Immature natural killer cell (primary cell): ENCODE data around the gene C10orf143. TPM values are rescaled to one million over a fixed set of nuclear protein-coding genes. Genes with fewer than 3 reads are reported as not detected.

ENCODE experiments used
- DNase-seq, 3 donors: peaks; one replicate each; pipeline ENCODE4 v3.0.0; 2022; ENCODE audit warnings: mixed read lengths in 1 of 3
- H3K27ac Mint-ChIP-seq, 6 donors: one replicate each; pipeline ENCODE4 v1.8.0; 2020; ENCODE audit warnings: mixed read lengths in 6 of 6, mild to moderate bottlenecking in 5 of 6, inconsistent platforms in 4 of 6, moderate library complexity in 3 of 6
- H3K27me3 Mint-ChIP-seq, 3 donors: one replicate each; pipeline ENCODE4 v1.8.0; 2020 to 2021; ENCODE audit warnings: low read depth in 3 of 3, mild to moderate bottlenecking in 3 of 3, mixed read lengths in 3 of 3, moderate library complexity in 3 of 3, inconsistent platforms in 1 of 3
- H3K36me3 Mint-ChIP-seq, 3 donors: one replicate each; pipeline ENCODE4 v1.8.0; 2020; ENCODE audit warnings: mixed read lengths in 3 of 3, inconsistent platforms in 2 of 3, mild to moderate bottlenecking in 2 of 3
- H3K4me1 Mint-ChIP-seq, 2 donors: one replicate each; pipeline ENCODE4 v1.8.0; 2020; ENCODE audit warnings: inconsistent platforms in 2 of 2, mild to moderate bottlenecking in 2 of 2, mixed read lengths in 2 of 2, moderate library complexity in 1 of 2
- H3K4me3 Mint-ChIP-seq, 5 donors: one replicate each; pipeline ENCODE4 v1.8.0; 2020; ENCODE audit warnings: mild to moderate bottlenecking in 5 of 5, mixed read lengths in 5 of 5, inconsistent platforms in 3 of 5, moderate library complexity in 3 of 5
- H3K9me3 Mint-ChIP-seq, 6 donors: one replicate each; pipeline ENCODE4 v1.8.0; 2020; ENCODE audit warnings: mild to moderate bottlenecking in 6 of 6, mixed read lengths in 6 of 6, inconsistent platforms in 4 of 6, moderate library complexity in 3 of 6
- polyA plus RNA-seq, 3 donors: library from polyadenylated mRNA; unstranded; fragments of 300-500 nt; fragmentation: Illumina TruSeq; gene quantifications; one replicate each; pipeline ENCODE4 v1.2.3, GENCODE V29; 2021

The C10orf143 gene
- polyA plus RNA-seq, 3 donors from 2014 or later: 17.8 to 31.7 (median 27.0) TPM

- Mint-ChIP-seq H3K9me3 (no peaks in the 10 kb centered on the region), H3K36me3 (no peaks in the 10 kb centered on the region), H3K27me3 (peaks cover 2 to 3% (median 2%) of the 10 kb centered on the region in 3 donors), H3K4me1 (no peaks in the 10 kb centered on the region), H3K4me3 (no peak overlapping the region), H3K27ac (no peak overlapping the region)
- DNase-seq: no peak
These were observed 66.3 kb downstream of the C10orf143 start for GRCh38 chr10:130044067-130045061.

GRCh38 chr10:130043491-130043890 is 67.1 kb downstream of the C10orf143 start:
- no peaks in the 10 kb centered on the region for H3K9me3 Mint-ChIP-seq
- H3K4me1 Mint-ChIP-seq: no peaks in the 10 kb centered on the region
- no peak overlapping the region for H3K4me3 Mint-ChIP-seq
- H3K27me3 Mint-ChIP-seq: peaks cover 2% of the 10 kb centered on the region in 3 donors
- no peaks in the 10 kb centered on the region for H3K36me3 Mint-ChIP-seq
- no peak overlapping the region for H3K27ac Mint-ChIP-seq
- DNase-seq: no peak

GRCh38 chr10:130042381-130042780 is 68.2 kb downstream of the C10orf143 start:
- Mint-ChIP-seq H3K4me3 (no peak overlapping the region), H3K9me3 (no peaks in the 10 kb centered on the region), H3K36me3 (no peaks in the 10 kb centered on the region), H3K4me1 (no peaks in the 10 kb centered on the region), H3K27me3 (peaks cover 2% of the 10 kb centered on the region in 3 donors), H3K27ac (no peak overlapping the region)
- no peak for DNase-seq

- Mint-ChIP-seq H3K27ac (no peak overlapping the region), H3K36me3 (no peaks in the 10 kb centered on the region), H3K4me3 (no peak overlapping the region), H3K4me1 (no peaks in the 10 kb centered on the region), H3K9me3 (no peaks in the 10 kb centered on the region), H3K27me3 (peaks cover 2% of the 10 kb centered on the region in 3 donors)
- no peak for DNase-seq
These were observed 68.9 kb downstream of the C10orf143 start for GRCh38 chr10:130041451-130042371.

GRCh38 chr10:130040817-130041330 is 69.8 kb downstream of the C10orf143 start:
- no peak for DNase-seq
- Mint-ChIP-seq H3K9me3 (no peaks in the 10 kb centered on the region), H3K36me3 (no peaks in the 10 kb centered on the region), H3K4me1 (no peaks in the 10 kb centered on the region), H3K4me3 (no peak overlapping the region), H3K27ac (peak overlapping the region in 1 of 6 donors; percentile 11), H3K27me3 (peaks cover 2% of the 10 kb centered on the region in 3 donors)

GRCh38 chr10:130040351-130040750 is 70.3 kb downstream of the C10orf143 start:
- peak overlapping the region in 1 of 6 donors; percentile 11 for H3K27ac Mint-ChIP-seq
- H3K36me3 Mint-ChIP-seq: no peaks in the 10 kb centered on the region
- H3K27me3 Mint-ChIP-seq: peaks cover 2% of the 10 kb centered on the region in 3 donors
- no peak for DNase-seq
- no peak overlapping the region for H3K4me3 Mint-ChIP-seq
- no peaks in the 10 kb centered on the region for H3K4me1 Mint-ChIP-seq
- no peaks in the 10 kb centered on the region for H3K9me3 Mint-ChIP-seq

GRCh38 chr10:130039141-130039540 is 71.5 kb downstream of the C10orf143 start:
- H3K9me3 Mint-ChIP-seq: no peaks in the 10 kb centered on the region
- no peak overlapping the region for H3K4me3 Mint-ChIP-seq
- no peak overlapping the region for H3K27ac Mint-ChIP-seq
- no peaks in the 10 kb centered on the region for H3K36me3 Mint-ChIP-seq
- no peak for DNase-seq
- peaks cover 2 to 4% (median 2%) of the 10 kb centered on the region in 3 donors for H3K27me3 Mint-ChIP-seq
- H3K4me1 Mint-ChIP-seq: no peaks in the 10 kb centered on the region

- DNase-seq: no peak
- H3K9me3 Mint-ChIP-seq: no peaks in the 10 kb centered on the region
- no peaks in the 10 kb centered on the region for H3K36me3 Mint-ChIP-seq
- no peaks in the 10 kb centered on the region for H3K4me1 Mint-ChIP-seq
- peaks cover 2 to 4% (median 2%) of the 10 kb centered on the region in 3 donors for H3K27me3 Mint-ChIP-seq
- H3K27ac Mint-ChIP-seq: no peak overlapping the region
- no peak overlapping the region for H3K4me3 Mint-ChIP-seq
These were observed 72.0 kb downstream of the C10orf143 start for GRCh38 chr10:130038611-130039109.

GRCh38 chr10:130038019-130038555 is 72.5 kb downstream of the C10orf143 start:
- Mint-ChIP-seq H3K27me3 (peaks cover 2 to 5% (median 2%) of the 10 kb centered on the region in 3 donors), H3K4me3 (no peak overlapping the region), H3K36me3 (no peaks in the 10 kb centered on the region), H3K4me1 (no peaks in the 10 kb centered on the region), H3K9me3 (no peaks in the 10 kb centered on the region), H3K27ac (no peak overlapping the region)
- DNase-seq: no peak

- DNase-seq: no peak
- Mint-ChIP-seq H3K4me3 (no peak overlapping the region), H3K27me3 (peaks cover 2 to 9% (median 2%) of the 10 kb centered on the region in 3 donors), H3K4me1 (no peaks in the 10 kb centered on the region), H3K36me3 (no peaks in the 10 kb centered on the region), H3K9me3 (no peaks in the 10 kb centered on the region), H3K27ac (no peak overlapping the region)
These were observed 73.4 kb downstream of the C10orf143 start for GRCh38 chr10:130037169-130037661.

- peaks cover 2 to 10% (median 2%) of the 10 kb centered on the region in 3 donors for H3K27me3 Mint-ChIP-seq
- DNase-seq: no peak
- no peak overlapping the region for H3K27ac Mint-ChIP-seq
- no peaks in the 10 kb centered on the region for H3K36me3 Mint-ChIP-seq
- no peaks in the 10 kb centered on the region for H3K4me1 Mint-ChIP-seq
- no peaks in the 10 kb centered on the region for H3K9me3 Mint-ChIP-seq
- no peak overlapping the region for H3K4me3 Mint-ChIP-seq
These were observed 74.1 kb downstream of the C10orf143 start for GRCh38 chr10:130036296-130037065.

GRCh38 chr10:130029209-130029608 is 81.4 kb downstream of the C10orf143 start:
- H3K4me3 Mint-ChIP-seq: no peak overlapping the region
- H3K27ac Mint-ChIP-seq: no peak overlapping the region
- no peak for DNase-seq
- H3K27me3 Mint-ChIP-seq: peaks cover 0 to 8% (median 2%) of the 10 kb centered on the region in 3 donors
- H3K4me1 Mint-ChIP-seq: no peaks in the 10 kb centered on the region
- H3K9me3 Mint-ChIP-seq: no peaks in the 10 kb centered on the region
- no peaks in the 10 kb centered on the region for H3K36me3 Mint-ChIP-seq

- Mint-ChIP-seq H3K4me3 (no peak overlapping the region), H3K4me1 (no peaks in the 10 kb centered on the region), H3K27ac (no peak overlapping the region), H3K36me3 (no peaks in the 10 kb centered on the region), H3K9me3 (no peaks in the 10 kb centered on the region), H3K27me3 (peaks cover 0 to 8% (median 2%) of the 10 kb centered on the region in 3 donors)
- no peak for DNase-seq
These were observed 82.2 kb downstream of the C10orf143 start for GRCh38 chr10:130028465-130028819.
